Fibroblast of skin of scalp (primary cell): Measurements from ENCODE around the gene ATP6V0E2. TPM values are rescaled to one million over a fixed set of nuclear protein-coding genes. Genes with fewer than 3 reads are reported as not detected.
A peak's percentile ranks its signal among the peaks of the same experiment; 100 is the strongest.
"Not testable (repeated sequence)": the region's sequence is repeated elsewhere in the genome, so short reads cannot be mapped to it uniquely, and the experiment has no call there.

ENCODE experiments used
- DNase-seq: peaks from one replicate; pipeline ENCODE4 v3.0.0-alpha.2; 2013
- polyA plus RNA-seq, 2 experiments: library from polyadenylated mRNA; unstranded; fragments of 120-200 nt; gene quantifications; one replicate each; pipeline ENCODE4 v1.2.1, GENCODE V29; 2013; ENCODE audit not compliant: insufficient read length in 2 of 2

The ATP6V0E2 gene
- 11.6 TPM for polyA plus RNA-seq (2013, experiment 1 of 2; ENCODE audit: insufficient read length)
- 13.0 TPM for polyA plus RNA-seq (2013, experiment 2 of 2; ENCODE audit: insufficient read length)

DNA sequence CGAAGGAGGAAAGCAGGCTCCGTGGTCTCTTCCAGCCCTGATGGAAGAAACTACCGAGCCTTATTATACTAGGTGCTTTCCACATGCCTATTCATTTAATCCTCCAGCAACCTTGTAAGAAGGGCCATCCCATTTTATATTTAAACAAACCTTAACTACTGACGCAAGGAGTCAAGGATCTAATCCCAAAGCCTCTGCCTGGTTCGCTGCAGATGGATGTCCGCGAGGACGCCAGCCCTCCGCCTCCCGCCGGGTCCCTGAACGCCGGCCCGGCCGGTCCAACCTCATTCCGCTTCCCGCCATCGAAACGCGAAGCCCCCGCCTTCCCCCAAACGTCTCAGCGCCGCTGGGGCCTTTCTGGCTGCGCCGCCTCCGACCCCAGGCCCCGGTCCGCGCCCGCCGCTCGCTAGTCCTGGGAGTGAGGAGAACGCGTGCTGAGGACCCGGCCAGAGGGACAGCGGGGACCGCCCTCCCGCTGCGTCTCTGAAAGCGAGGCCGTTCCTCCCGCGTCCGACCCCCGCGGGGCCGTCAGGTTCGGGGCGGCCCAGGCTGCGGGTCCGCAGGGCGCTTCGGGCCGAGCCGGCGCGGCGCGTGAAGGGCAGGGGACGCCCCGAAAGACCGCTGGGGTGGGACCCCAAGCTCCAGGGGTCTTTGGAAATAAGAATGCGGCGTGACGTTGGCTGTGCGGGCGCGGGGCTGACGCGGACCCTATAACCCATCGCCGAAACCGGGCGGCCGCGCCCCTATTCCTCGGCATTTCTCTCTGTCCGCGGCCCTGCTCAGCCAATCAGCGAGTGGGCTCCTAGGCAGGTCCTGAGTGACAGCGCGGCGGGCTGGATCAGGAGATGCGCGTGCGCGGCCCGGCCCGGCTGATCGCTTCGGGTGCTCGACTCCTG lies at the start of gene ATP6V0E2:
Gene ATP6V0E2 (plus strand): TSS at position 896 of the 896 bp plus-strand sequence. CDS start 97 bp downstream, outside the sequence.
- peak; percentile 91 for DNase-seq

DNA sequence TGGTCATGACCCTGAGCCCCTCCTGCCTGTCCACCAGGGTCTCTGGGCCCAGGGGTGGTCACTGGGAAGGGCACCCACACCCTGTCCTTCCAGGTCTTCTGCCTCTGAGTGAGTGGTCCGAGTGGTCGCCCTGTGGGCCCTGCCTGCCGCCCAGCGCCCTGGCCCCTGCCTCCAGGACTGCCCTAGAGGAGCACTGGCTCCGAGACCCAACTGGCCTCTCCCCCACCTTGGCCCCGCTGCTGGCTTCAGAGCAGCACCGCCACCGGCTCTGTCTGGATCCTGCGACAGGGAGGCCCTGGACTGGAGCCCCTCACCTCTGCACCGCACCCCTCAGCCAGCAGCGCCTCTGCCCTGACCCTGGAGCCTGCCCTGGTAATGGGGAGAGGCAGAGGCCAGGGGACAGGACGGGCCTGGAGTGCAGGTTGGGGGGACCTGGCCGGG lies 49.4 kb upstream of the ATP6V0E2 start:
- DNase-seq: no peak

DNA sequence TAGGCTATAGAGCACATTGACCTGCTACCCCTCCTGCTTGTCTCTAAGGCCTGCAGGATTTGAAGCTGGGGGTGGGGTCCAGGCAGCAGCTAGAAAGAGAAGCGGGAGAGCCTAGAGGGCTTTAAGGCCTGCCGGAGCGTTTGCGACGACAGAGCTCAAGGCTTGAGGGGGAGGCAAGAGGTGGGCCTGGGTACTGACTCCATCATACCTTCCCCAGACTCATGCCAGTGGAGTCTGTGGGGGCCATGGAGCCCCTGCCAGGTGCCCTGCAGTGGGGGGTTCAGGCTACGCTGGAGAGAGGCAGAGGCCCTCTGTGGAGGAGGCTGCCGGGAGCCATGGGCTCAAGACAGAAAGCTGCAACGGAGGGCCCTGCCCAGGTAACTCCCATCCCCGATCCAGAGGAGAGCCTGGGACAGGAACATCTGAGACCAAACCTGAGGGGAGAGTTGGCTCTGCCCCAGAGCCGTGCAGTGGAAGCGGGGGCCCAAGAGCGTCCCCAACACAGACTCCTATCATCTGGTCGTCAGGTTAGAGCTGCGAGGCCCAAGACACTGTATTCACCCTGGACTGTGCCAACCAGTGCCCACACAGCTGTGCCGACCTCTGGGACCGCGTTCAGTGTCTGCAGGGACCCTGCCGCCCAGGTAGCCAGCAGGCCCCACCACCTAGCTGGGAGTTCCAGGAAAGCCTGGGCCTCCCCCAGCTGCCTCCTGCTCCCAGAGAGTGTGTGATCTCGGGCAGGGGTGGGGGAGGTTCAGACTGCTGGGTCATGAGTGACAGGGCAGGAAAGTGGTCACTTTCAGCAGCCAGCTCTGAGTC lies 48.8 kb upstream of the ATP6V0E2 start:
- no peak for DNase-seq

DNA sequence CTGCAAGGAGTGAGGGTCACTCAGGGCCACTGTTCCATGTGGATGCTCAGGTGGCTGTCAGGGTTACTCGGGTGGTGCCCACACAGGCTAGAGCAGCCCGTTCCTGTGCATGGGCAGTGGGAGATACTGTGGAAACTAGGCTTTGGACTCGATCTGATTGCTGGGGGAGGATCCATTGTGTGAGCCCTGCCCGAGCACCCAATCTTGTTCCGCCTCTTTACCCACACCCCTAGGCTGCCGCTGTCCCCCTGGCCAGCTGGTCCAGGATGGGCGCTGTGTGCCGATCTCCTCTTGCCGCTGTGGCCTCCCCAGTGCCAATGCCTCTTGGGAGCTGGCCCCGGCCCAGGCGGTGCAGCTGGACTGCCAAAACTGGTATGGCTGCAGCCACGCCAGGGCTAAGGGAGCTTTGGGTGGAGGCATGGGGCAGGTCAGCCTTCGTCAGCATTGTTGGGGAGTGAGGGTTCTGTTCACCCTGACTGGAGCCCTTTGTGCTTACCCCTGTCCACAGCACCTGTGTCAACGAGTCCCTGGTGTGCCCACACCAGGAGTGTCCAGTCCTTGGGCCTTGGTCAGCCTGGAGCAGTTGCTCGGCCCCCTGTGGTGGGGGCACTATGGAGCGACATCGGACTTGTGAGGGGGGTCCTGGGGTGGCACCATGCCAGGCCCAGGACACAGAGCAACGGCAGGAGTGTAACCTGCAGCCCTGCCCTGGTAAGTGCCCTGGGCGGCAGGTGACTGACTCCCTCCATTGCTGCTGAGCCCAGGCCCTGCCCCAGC lies 48.0 kb upstream of the ATP6V0E2 start:
- DNase-seq: no peak

DNA sequence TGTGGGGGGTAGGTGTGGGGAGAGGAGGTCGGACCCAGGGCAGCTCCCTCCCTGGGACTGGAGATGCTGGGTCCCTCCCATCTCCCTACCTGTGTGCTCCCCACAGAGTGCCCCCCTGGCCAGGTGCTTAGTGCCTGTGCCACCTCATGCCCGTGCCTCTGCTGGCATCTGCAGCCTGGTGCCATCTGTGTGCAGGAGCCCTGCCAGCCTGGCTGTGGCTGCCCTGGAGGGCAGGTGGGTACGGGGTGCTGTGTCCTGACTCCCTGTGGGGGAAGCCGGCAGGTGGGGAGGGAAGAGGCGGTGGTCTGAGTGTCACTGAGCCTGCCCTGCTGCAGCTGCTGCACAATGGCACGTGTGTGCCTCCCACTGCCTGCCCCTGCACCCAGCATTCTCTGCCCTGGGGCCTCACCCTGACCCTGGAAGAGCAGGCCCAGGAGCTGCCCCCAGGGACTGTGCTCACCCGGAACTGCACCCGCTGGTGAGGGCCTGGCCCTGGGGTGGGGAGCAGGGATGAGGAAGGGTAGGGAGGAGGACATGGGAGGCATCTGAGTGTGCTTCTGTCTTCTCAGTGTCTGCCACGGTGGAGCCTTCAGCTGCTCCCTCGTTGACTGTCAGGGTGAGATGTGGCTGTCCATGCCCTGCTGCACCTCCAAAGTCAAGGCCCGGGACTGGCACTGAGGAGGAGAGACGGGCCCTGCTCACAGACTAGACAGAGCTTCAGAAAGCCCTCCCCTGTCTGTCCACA lies 47.3 kb upstream of the ATP6V0E2 start:
- DNase-seq: no peak

DNA sequence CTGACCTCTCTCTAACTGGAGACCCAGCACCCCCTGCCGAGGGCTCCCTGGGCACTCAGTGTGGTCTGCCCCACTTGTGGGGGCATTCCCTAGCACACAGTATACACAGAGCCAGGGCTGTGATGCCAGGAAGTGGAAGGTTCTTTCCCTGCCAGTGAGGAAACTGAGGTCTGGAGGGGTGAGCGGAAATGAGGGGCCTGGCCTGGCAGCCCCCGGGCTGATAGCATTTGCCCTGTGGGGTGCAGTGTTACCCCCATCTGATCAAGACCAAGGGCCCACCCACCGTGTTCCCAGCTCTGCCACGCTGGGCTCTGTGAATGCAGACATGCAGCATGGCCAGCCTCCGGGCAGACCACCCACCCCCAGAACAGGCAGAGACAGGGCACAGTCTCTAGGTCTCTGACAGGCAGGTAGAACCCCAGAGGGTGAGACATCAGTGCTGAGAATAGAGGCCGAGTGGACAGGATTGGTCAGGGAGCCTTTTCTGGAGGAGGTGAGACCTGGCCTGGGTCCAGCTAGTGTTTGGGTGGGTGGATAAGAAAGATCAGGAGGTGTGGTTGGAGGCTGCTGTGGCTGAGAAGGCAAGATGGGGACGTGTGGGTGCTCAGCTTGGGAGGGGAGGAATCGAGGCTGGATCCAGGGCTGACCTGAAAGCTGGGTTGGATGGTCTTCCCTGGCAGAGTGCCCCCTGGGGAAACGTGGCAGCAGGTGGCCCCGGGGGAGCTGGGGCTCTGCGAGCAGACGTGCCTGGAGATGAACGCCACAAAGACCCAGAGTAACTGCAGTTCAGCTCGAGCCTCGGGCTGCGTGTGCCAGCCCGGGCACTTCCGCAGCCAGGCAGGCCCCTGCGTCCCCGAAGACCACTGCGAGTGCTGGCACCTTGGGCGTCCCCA lies 46.4 kb upstream of the ATP6V0E2 start:
- no peak for DNase-seq

GRCh38 chr7:149828357-149829309 lies 45.1 kb upstream of the ATP6V0E2 start:
- no peak for DNase-seq

GRCh38 chr7:149830527-149830926 lies 43.2 kb upstream of the ATP6V0E2 start:
- DNase-seq: not testable (repeated sequence)

GRCh38 chr7:149830997-149831740 lies 42.6 kb upstream of the ATP6V0E2 start:
- no peak for DNase-seq

DNA sequence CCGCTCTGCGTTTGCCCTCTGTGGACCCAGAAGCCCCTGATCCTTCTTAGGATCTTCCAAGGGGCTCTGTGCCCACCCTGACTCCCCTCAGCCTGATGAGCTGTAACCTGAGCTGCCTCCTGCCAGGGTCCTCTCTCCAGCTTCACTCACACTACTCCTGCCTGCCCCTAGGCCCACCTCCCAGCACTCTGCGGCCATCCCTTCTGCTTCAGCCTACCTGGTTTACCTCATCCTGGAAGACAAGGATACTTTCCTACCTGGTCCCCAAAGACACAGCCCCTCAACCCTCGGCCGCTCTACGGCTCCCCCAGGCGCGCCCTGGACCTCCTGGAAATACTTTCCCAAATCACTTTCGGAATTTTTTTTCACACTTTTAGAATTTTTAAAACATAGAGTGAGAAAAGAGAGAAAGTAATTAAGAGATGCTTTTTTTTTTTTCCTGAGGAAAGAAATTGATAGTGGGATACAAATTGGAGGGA lies 42.0 kb upstream of the ATP6V0E2 start:
- no peak for DNase-seq

GRCh38 chr7:149832332-149833041 lies 41.3 kb upstream of the ATP6V0E2 start:
- no peak for DNase-seq

DNA sequence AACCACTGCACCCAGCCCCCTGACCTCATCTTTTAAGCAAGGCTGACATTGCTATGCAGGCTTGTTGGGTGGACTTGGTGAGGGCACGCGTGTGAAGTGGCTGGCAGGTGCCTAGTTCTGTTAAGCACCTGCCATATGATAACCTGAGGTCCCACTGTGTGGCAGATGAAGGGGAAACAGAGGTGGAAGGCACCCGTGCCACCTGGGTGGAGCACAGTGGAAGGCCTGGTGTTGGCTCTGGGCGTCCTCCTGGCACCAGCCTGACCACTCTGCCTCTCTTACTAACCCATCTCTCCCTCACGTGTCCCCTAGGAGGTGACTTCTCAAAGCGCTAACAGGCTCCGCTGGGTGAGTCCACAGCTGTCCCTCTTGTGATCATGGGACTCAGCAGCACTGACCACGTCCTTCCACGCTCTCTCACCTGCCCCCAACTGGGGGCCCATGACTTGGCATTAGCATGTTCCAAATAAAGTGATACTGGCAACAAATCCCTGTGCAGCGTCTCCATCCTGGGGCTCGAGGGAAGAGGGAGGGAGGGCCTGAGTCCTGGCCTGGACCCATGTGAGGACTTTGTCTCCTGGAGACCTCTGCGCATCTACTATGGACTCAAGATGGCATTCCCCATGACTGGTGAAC lies 40.2 kb upstream of the ATP6V0E2 start:
- no peak for DNase-seq

DNA sequence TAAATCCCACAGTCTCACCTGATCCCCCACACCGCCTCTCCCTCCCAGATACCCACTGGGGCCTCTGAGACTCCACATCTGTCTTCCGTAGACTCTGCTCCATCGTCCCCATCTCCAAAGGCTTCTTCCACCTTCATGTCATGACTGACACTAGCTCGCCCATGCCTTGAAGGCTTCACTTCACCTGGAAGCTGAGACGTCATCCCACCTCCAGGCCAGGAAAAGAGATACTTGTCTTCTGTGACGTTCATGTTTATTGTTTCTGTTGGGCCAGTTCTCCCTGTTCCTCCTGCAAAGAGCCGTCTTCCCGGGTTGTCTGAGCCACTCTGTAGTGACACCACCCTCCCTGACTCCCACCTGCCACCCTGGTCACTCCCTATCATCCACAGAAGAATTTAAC lies 39.2 kb upstream of the ATP6V0E2 start:
- DNase-seq: no peak

DNA sequence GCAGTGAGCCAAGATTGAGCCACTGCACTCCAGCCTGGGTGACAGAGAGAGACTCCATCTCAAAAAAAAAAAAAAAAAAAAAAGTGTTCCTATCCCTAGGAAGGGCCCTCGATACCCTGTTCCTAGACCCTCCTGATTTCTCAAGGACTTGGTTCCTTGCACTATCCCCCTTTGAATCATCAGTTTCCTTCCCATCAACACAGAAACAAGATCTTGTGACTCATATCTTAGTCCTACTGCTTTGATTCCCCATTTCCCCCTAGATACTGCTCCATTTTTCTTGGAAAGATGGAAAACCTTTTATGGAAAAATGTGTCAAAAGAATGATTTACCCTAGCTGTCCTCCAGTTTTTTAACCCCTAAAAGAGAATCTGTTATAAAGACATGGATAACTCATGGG lies 37.3 kb upstream of the ATP6V0E2 start:
- no peak for DNase-seq

DNA sequence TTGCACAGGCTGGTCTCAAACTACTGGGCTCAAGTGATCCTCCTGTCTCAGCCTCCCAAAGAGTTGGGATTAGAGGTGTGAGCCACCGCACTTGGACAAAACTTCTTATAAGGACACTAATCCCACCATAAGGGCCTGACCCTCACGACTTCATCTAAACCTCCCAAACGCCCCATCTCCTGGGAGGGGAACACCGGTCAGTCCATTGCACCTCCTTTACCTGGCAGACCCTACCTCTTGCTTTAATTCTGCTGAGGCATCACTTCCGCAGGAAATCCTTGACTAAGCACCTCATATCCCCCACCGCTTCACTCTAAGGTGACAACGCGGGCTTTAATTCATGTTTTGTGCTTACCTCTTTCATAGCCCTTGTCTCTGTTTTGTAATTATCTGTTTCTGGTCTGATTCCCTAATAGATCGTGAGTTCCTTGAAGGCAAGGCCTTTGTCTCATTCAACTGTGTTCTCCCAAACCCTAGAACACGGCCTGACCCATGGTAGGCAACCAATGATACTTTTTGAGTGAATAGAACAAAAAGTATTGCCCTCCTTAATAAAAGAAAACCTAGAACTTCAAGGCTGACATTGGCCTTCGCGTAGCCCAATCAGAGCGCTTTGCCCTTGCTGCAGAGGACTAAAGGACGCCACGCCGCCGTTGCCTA lies 36.1 kb upstream of the ATP6V0E2 start:
- no peak for DNase-seq

GRCh38 chr7:149838224-149838991 lies 35.4 kb upstream of the ATP6V0E2 start, which contains the start of gene ZNF862:
Gene ZNF862, plus strand, starts transcription at chr7:149838375. Its CDS starts 237 bp downstream, at chr7:149838612.
- DNase-seq: peak; percentile 97
